ELF-1 (cell line): ENCODE results near the gene GPC5.

Experiments
- DNase-seq: peaks from one replicate; pipeline ENCODE4 v3.0.0-alpha.2; 2016; ENCODE audit warnings: low read depth, low spot score

The GPC5 gene

GRCh38 chr13:91962946-91963345 is 564.5 kb downstream of the GPC5 start:
- no peak for DNase-seq

- no peak for DNase-seq
These were observed 567.1 kb downstream of the GPC5 start for GRCh38 chr13:91965511-91965910.

- DNase-seq = no peak
These were observed 580.1 kb downstream of the GPC5 start for GRCh38 chr13:91978571-91978970.

- DNase-seq = no peak
These were observed 588.5 kb downstream of the GPC5 start for GRCh38 chr13:91986761-91987483.

- DNase-seq = no peak
These were observed 589.9 kb downstream of the GPC5 start for GRCh38 chr13:91988331-91988730.

GRCh38 chr13:92012787-92013186 is 614.4 kb downstream of the GPC5 start:
- no peak for DNase-seq

GRCh38 chr13:92017737-92018136 is 619.3 kb downstream of the GPC5 start:
- DNase-seq = no peak

GRCh38 chr13:92028695-92029094 is 630.3 kb downstream of the GPC5 start:
- no peak for DNase-seq

- no peak for DNase-seq
These were observed 631.2 kb downstream of the GPC5 start for GRCh38 chr13:92029641-92030040.

GRCh38 chr13:92038905-92039304 is 640.5 kb downstream of the GPC5 start:
- no peak for DNase-seq

- no peak for DNase-seq
These were observed 644.1 kb downstream of the GPC5 start for GRCh38 chr13:92042522-92042921.

- DNase-seq = no peak
These were observed 645.9 kb downstream of the GPC5 start for GRCh38 chr13:92044351-92044750.

- DNase-seq = no peak
These were observed 656.0 kb downstream of the GPC5 start for GRCh38 chr13:92054389-92054788.

- no peak for DNase-seq
These were observed 676.2 kb downstream of the GPC5 start for GRCh38 chr13:92074658-92075057.

GRCh38 chr13:92097337-92097903 is 699.0 kb downstream of the GPC5 start:
- DNase-seq = no peak

GRCh38 chr13:92101801-92102200 is 703.4 kb downstream of the GPC5 start:
- DNase-seq = no peak

GRCh38 chr13:92103689-92104153 is 705.3 kb downstream of the GPC5 start:
- DNase-seq = peak; percentile 39

- no peak for DNase-seq
These were observed 723.9 kb downstream of the GPC5 start for GRCh38 chr13:92122186-92122853.

GRCh38 chr13:92126399-92126798 is 728.0 kb downstream of the GPC5 start:
- DNase-seq = no peak

- DNase-seq = no peak
These were observed 737.1 kb downstream of the GPC5 start for GRCh38 chr13:92135509-92135908.

GRCh38 chr13:92136449-92137155 is 738.2 kb downstream of the GPC5 start:
- DNase-seq = no peak

- DNase-seq = no peak
These were observed 739.1 kb downstream of the GPC5 start for GRCh38 chr13:92137520-92137919.
